GM11168 (cell line): ENCODE results near the gene TSPAN14.
"Not testable (repeated sequence)": the region's sequence is repeated elsewhere in the genome, so short reads cannot be mapped to it uniquely, and the experiment has no call there.

Experiments used
- in situ Hi-C: fragments of 300-500 bp; cut with MboI; formaldehyde crosslinking; loops from one replicate; pipeline ENCODE4 v1.12.0; 2022; ENCODE audit warnings: low sequenced_read_pairs; ENCODE audit not compliant: unreplicated experiment

TSPAN14 gene

GRCh38 chr10:80537086-80537735 lies 83.1 kb downstream of the TSPAN14 start:
- in situ Hi-C loops = no loop called here

DNA sequence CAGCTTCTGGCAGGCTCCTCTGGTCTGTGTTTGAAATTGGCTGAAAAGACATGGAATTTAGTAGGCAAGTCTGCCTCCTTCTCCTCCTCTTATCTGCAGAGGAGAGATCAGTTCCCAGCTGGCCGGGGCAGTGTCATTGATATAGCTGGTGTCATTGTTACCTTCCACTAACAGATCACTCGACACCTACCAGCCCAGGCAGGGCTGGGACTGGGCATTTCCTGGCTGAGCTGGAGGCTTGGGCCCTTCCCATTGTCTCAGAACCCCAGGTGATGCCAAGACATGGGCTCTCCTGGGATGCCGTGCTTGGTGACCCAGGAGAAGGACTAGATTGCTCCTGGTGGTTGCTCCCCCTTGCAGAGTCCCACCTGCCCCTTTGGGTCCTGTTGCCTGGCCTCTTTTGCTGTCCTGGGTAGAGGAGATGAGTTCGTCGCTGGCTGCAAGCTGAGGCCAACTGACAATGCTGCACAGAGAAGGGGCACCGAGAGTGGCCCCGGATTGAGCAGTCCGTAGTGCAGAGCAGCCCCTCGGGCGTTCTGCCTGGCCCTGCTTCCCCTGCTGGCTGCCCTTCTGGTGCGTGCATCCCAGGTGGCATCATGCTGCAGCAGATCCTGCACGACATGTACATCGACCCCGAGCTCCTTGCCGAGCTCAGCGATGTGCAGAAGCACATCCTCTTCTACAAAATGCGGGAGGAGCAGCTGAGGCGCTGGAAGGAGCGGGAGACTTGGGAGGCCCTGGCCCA lies 83.8 kb downstream of the TSPAN14 start, which contains the start of gene SH2D4B:
Gene SH2D4B (plus strand): TSS at position 167 of the 745 bp plus-strand sequence. CDS start 430 bp downstream, at position 597.
- in situ Hi-C loops = no loop called here

DNA sequence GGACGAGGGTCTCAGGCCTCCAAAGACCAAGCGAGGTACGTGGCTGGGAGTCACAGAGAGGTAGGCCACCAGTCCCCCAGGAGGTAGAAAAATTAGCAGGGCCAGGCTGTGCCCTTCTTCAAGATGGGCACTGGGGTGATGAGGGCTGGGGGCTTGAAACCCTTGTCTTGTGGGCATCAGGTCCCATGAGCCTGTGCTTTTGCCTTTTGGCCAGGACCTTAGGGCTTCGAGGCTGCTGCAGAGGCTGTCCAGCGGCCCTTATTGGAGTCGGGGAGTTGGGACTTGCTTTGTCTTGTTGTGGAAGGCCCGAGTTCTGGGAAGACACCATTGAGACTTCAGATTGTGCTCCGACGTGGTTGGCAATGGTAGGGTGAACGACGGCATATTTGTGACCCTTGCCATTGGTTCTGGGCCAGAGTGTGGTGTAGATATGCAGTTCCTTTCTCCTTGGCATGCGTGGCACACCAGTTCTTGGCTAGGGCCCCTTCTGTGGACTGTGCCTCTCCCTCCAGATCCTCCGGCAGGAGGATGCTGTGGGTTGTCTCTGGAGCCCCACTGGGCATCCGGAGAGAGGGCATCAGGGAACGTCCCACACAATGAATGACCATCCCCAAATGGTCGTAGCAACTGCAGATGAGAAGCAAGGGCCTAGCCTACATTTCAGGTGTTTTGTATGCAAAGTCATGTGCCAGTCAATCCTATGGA lies 84.5 kb downstream of the TSPAN14 start:
- in situ Hi-C loops = no loop called here

GRCh38 chr10:80539421-80540031 lies 85.4 kb downstream of the TSPAN14 start:
- in situ Hi-C loops = no loop called here

- in situ Hi-C loops = no loop called here
Measured at GRCh38 chr10:80540136-80540535, 86.0 kb downstream of the TSPAN14 start.

DNA sequence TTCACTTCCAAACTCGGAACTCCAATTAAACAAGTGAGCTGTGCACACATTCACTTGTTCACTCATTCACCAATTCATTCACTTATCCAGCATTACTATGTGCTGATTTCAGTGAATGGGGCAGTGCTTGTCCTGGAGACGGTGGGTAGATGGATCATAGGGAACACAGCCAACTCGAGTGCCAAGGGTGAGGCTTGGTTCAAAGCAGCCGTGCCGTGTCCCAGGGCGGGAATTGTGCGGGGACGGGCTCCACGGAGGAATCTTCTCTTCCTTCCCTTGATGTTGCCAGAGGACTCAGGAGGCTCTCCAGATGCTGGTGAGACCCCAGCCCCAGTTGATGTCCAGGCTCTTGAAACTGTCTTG lies 86.5 kb downstream of the TSPAN14 start:
- in situ Hi-C loops = no loop called here

DNA sequence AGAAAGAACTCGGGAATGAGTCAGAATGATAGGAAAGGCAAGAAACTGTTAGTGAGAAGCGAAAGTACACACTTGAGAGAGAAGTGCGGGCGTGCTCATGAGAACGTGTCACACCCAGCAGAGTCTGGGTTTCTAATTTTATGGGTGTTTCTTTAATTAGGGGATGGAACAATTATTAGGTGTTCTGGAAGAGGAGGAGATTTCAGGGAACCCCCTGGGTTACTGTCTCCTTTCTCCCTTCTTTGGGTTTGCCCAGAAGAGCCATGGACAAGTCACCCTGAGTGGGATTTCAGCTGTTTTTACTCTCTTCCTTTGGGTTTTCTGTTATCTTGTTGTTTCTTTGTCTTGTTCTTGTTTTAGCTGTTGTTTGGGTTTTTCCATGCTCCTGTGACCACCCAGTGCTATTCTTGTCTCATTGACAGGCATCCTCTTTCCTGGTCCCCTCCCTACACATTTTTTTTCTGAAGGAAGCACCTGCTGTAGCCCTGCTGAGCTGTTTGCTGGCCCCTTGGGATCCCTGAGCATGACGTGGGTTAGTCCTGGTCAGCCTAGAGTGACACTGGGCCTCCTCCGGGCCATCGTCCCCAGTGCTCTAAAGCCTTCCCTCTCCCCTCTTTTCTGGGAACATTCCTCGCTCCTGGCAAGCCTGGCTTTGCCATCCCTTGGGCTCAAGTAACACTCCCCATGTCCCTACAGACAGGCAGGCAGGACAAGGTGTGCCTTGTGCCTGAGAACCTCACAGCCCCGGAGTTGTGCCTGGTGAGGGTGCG lies 87.1 kb downstream of the TSPAN14 start:
- in situ Hi-C loops = no loop called here

DNA sequence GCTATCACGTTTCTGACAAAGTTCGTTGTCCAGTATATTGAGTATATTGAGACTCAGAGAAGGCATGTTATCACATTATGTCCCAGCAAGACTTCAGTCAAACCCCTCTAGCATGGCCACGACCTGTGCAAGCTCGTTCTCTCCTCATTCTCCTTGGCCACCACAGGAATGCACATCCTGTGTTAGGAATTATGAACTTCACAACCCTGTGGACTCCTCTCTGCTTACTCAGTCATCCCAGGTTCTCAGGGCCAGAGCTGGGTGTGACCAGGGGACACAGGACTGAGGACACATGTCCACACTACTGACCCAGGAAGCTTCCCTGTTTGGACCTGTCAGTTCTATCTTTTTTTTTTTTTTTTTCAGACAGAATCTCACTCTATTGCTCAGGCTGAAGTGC lies 87.9 kb downstream of the TSPAN14 start:
- in situ Hi-C loops = no loop called here

DNA sequence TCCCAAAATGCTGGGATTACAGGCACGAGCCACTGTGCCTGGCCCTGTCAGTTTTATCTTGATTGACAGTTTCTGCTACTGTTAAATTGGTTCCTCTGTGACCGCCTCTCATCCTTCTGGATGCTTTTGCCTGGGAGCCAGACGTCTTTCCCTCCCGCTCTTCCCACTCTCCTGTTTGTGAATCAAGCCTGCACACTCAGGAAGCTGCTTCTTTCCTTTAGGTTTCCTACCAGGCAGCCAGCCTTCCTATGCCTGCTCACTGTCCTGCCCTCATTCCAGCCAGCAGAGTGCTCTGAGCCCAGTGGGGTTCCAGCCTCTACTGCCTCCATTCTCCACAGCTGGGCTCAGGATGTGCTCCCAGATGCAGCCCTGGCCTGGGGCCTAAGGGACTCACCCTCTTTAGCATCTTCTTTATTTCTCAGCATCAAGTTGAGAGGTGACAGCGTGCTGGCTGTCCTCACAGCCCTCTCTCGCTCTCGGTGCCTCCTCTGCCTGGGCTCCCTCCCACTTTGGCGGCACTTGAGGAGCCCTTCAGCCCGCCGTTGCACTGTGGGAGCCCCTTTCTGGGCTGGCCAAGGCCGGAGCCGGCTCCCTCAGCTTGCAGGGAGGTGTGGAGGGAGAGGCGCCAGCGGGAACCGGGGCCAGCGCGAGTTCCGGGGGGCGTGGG lies 88.7 kb downstream of the TSPAN14 start:
- in situ Hi-C loops = no loop called here

- in situ Hi-C loops = not testable (repeated sequence)
Measured at GRCh38 chr10:80543319-80543672, 89.2 kb downstream of the TSPAN14 start.

DNA sequence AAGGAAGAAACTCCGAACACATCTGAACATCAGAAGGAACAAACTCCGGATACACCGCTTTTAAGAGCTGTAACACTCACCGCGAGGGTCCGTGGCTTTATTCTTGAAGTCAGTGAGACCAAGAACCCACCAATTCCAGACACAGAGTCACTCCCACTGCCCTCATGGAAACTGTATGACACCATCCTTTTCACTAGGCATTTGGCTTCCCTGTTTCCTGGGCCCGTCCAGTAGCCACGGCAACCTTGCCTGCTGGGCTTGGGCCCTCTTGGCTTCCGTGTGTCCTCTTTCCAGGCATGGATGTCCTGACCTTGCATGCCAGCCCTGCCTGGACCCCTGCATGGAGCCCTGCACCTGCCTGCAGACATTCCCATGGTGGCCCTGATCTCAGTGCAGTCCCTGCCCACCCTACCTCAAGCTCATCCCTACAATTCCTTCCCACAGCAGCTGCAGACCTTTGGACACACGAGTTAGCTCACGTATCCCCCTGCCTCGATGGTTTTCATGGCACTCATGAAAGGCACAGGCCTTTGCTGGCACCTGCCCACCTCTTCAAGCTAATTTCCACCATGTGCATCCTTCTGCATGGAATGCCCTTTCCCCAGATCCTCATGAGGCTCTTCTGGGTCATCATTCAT lies 90.3 kb downstream of the TSPAN14 start:
- in situ Hi-C loops = no loop called here

GRCh38 chr10:80545258-80545881 lies 91.3 kb downstream of the TSPAN14 start:
- in situ Hi-C loops = no loop called here

DNA sequence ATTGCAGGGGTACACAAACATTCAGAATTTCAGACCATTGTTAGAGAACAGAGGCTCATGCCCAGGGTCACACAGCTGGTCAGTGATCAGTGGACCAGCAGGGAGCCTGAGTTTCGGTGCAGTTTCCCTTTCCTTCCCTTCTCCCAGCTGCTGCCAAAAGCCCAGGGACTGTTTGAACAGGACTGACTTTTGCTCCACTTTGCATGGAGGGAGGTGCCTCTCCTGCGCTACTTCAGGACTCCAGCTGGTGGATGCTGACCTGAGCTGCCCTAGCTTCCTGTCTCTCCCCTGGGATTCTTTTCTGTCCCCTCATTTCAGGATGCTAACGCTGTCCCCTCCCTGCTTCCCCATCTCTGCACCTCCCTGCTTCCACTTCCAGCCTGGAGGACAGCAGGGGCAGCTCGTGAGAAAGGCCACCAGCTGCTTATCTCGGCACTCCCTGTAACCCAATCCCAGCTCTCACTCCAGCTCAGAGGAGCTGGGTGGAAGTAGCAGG lies 98.1 kb downstream of the TSPAN14 start:
- in situ Hi-C loops = no loop called here

DNA sequence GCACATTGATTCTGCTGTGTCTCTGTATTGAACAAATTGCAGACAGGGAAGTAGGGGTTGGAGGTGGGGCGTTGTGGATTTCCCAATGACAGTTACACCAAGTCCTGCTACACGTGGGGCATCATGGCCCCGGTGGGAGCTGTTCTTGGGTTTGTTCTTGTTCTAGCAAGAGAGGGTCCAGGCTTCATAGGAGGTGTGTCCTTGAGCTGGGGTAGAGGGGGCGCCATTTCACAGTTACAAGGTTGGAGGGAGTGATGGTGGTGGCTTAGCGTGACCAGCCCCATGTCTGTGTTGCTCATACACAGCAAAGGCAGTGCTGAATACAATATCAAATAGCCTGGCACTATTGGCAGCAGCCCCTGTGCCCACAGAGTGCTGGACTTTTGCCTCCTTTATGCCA lies 99.3 kb downstream of the TSPAN14 start:
- in situ Hi-C loops = no loop called here

DNA sequence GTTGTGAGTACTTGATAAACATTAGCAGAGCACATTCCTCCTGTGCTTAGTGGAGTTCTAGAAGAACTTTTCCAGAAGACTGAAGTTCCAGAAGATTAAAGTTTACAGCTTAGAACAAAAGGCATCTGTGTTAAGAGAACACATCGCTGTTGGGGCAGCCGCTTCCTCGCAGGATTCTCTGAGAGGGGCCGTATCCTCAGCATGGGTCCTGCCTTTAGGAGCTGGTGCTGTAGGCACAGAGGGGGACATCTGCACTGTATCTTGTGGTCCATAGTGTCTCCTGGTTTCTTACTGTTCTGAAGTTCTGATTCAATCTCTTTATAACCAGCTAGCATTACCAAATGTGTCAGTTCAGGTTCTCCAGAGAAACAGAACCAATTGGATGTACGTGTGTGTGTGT lies 99.9 kb downstream of the TSPAN14 start:
- in situ Hi-C loops = no loop called here

GRCh38 chr10:80555415-80555814 lies 101.3 kb downstream of the TSPAN14 start:
- in situ Hi-C loops = no loop called here

GRCh38 chr10:80561950-80562349 lies 107.8 kb downstream of the TSPAN14 start:
- in situ Hi-C loops = no loop called here

GRCh38 chr10:80567292-80567691 lies 113.2 kb downstream of the TSPAN14 start:
- in situ Hi-C loops = no loop called here
